HCT116 (cell line): ENCODE results near the gene TRIM24. TPM values are rescaled to one million over a fixed set of nuclear protein-coding genes. Genes with fewer than 3 reads are reported as not detected.

ENCODE experiments used
- ATAC-seq: fragments of 200-7000 bp; cut with Tn5 transposase; 2 replicates; pipeline ENCODE4 v1.9.1; 2020; ENCODE audit warnings: mild to moderate bottlenecking, moderate library complexity
- BruUV-seq: library from RNA; stranded (reverse); fragments of 400-500 nt; replicated peaks from 2 replicates; lab custom pipeline; 2021; lab: Mats Ljungman, UMichigan
- CTCF ChIA-PET: fragments of 300-600 bp; sonication (Branson Sonifier 250); formaldehyde crosslinking; loops from one replicate; lab custom pipeline; 2021; ENCODE audit warnings: antibody characterized with exemption; lab: Charles Lee
- POLR2A ChIA-PET: fragments of 300-600, 350-600 bp; sonication (Branson Sonifier 250); formaldehyde crosslinking; loops from one replicate; lab custom pipeline; 2021; ENCODE audit warnings: antibody characterized with exemption; lab: Charles Lee
- RAD21 ChIA-PET, 2 experiments: fragments of 300-600 bp; sonication (Branson Sonifier 250); formaldehyde crosslinking; loops; one replicate each; lab custom pipeline; 2023; ENCODE audit warnings: low total read pairs in 2 of 2; ENCODE audit not compliant: uncharacterized antibody in 2 of 2, unreplicated experiment in 2 of 2, low non-redundant PET in 1 of 2; lab: Charles Lee
- DNase-seq: peaks from one replicate; pipeline ENCODE4 v3.0.0-alpha.2; 2010; ENCODE audit warnings: low read depth, low spot score
- H2AFZ ChIP-seq: fragments of 200-600 bp; shearing (Covaris generic), sonication (generic); 2 replicates; pipeline ENCODE4 v1.6.1; 2017; ENCODE audit warnings: low read depth, mixed run types, mixed read lengths, antibody characterized with exemption, low read length; ENCODE audit not compliant: poor library complexity, severe bottlenecking
- H3K27ac ChIP-seq: 2 replicates; pipeline ENCODE4 v1.5.1; 2012; ENCODE audit warnings: low read depth, low read length
- H3K27me3 ChIP-seq: fragments of 200-600 bp; sonication (generic); 2 replicates; pipeline ENCODE4 v1.6.1; 2016; ENCODE audit warnings: mixed run types, low read length, mixed read lengths; ENCODE audit not compliant: insufficient read depth
- H3K36me3 ChIP-seq, 2 experiments: fragments of 200-500 bp in 1 of 2; fragments of 200-600 bp in 1 of 2; sonication (Bioruptor generic) in 1 of 2; sonication (generic) in 1 of 2; 2 replicates each; pipeline versions ENCODE4 v1.5.1 to v1.6.1; 2014 to 2016; ENCODE audit warnings: low read length in 2 of 2, inconsistent platforms in 1 of 2, mixed read lengths in 1 of 2, mixed run types in 1 of 2; ENCODE audit not compliant: insufficient read depth in 2 of 2, control insufficient read depth in 1 of 2
- H3K4me1 ChIP-seq, 2 experiments: fragments of 200-600 bp in 1 of 2; sonication (generic) in 1 of 2; 2 replicates each; pipeline versions ENCODE4 v1.5.1 to v1.6.1; 2012 to 2017; ENCODE audit warnings: low read length in 2 of 2, inconsistent platforms in 1 of 2, mild to moderate bottlenecking in 1 of 2, mixed read lengths in 1 of 2, mixed run types in 1 of 2, moderate library complexity in 1 of 2; ENCODE audit not compliant: insufficient read depth in 2 of 2, control insufficient read depth in 1 of 2
- H3K4me2 ChIP-seq: fragments of 200-600 bp; sonication (generic); 2 replicates; pipeline ENCODE4 v1.6.1; 2017; ENCODE audit warnings: mixed run types, low read length, mixed read lengths
- H3K4me3 ChIP-seq, 2 experiments: fragments of 200-600 bp in 1 of 2; sonication (generic) in 1 of 2; replicated peaks in 1 of 2; 2 replicates each; pipeline ENCODE4 v1.5.1; 2011 to 2016; ENCODE audit warnings: low read length in 2 of 2, control low read depth in 1 of 2, low read depth in 1 of 2, mild to moderate bottlenecking in 1 of 2, mixed read lengths in 1 of 2, mixed run types in 1 of 2
- H3K79me2 ChIP-seq: fragments of 200-600 bp; sonication (generic); 2 replicates; pipeline ENCODE4 v1.6.1; 2017; ENCODE audit warnings: mild to moderate bottlenecking, mixed run types, low read length, moderate library complexity, mixed read lengths; ENCODE audit not compliant: insufficient read depth
- H3K9ac ChIP-seq: fragments of 200-600 bp; sonication (generic); 2 replicates; pipeline ENCODE4 v1.6.1; 2016; ENCODE audit warnings: low read length, mixed read lengths
- H3K9me2 ChIP-seq: fragments of 200-600 bp; sonication (generic), shearing (Covaris generic); 2 replicates; pipeline ENCODE4 v1.6.1; 2017; ENCODE audit warnings: mixed run types, mild to moderate bottlenecking, moderate library complexity; ENCODE audit not compliant: insufficient read depth
- H3K9me3 ChIP-seq, 2 experiments: fragments of 200-500 bp in 1 of 2; fragments of 200-600 bp in 1 of 2; sonication (Bioruptor generic) in 1 of 2; sonication (generic) in 1 of 2; 2 replicates each; pipeline ENCODE4 v1.6.1; 2014 to 2017; ENCODE audit warnings: low read length in 2 of 2, mixed read lengths in 2 of 2, inconsistent platforms in 1 of 2, low read depth in 1 of 2, mild to moderate bottlenecking in 1 of 2, mixed run types in 1 of 2, moderate library complexity in 1 of 2; ENCODE audit not compliant: control insufficient read depth in 1 of 2, insufficient read depth in 1 of 2
- H4K20me1 ChIP-seq: fragments of 200-600 bp; sonication (generic), shearing (Covaris generic); 2 replicates; pipeline ENCODE4 v1.6.1; 2017; ENCODE audit warnings: mixed run types, mild to moderate bottlenecking, moderate library complexity; ENCODE audit not compliant: insufficient read depth
- ELF1 ChIP-seq: IDR thresholded peaks from 2 replicates; pipeline ENCODE4 v1.6.1; 2012; ENCODE audit warnings: low read depth, borderline replicate concordance
- EZH2 ChIP-seq: fragments of 200-600 bp; sonication (generic); IDR thresholded peaks from 2 replicates; pipeline ENCODE4 v1.6.1; 2017; ENCODE audit warnings: antibody characterized with exemption, mixed run types
- EZH2phosphoT487 ChIP-seq: fragments of 200-600 bp; IDR thresholded peaks from 2 replicates; pipeline ENCODE4 v1.6.1; 2018; ENCODE audit warnings: antibody characterized with exemption, borderline replicate concordance
- RAD21 ChIP-seq: IDR thresholded peaks from 2 replicates; pipeline ENCODE4 v1.6.1; 2012; ENCODE audit warnings: low read depth, mild to moderate bottlenecking
- SIN3A ChIP-seq: IDR thresholded peaks from 2 replicates; pipeline ENCODE4 v1.6.1; 2012; ENCODE audit warnings: low read depth
- YY1 ChIP-seq: IDR thresholded peaks from 2 replicates; pipeline ENCODE4 v1.6.1; 2011; ENCODE audit warnings: low read length, low read depth, moderate library complexity, mild to moderate bottlenecking; ENCODE audit not compliant: insufficient replicate concordance; ENCODE audit errors: extremely low read depth
- ZFX ChIP-seq: fragments of 450-650 bp; IDR thresholded peaks from 2 replicates; pipeline ENCODE4 v1.6.1; 2017
- ZNF274 ChIP-seq: fragments of 200-500 bp; sonication (Bioruptor generic); IDR thresholded peaks from 2 replicates; pipeline ENCODE4 v1.6.1; 2014; ENCODE audit warnings: mild to moderate bottlenecking, low read depth, low read length, inconsistent platforms
- intact Hi-C: fragments of 100-400 bp; cut with micrococcal nuclease; formaldehyde crosslinking; loops from 2 replicates; pipeline ENCODE4 v1.10.0; 2022
- total RNA-seq: library from RNA; stranded (reverse); gene quantifications from one replicate; pipeline ENCODE4 v1.2.1, GENCODE V29; 2021; ENCODE audit not compliant: unreplicated experiment
- TF ChIP-seq, protein P1 (sequence below), 3 experiments: fragments of 200-600 bp in 1 of 3; sonication (generic) in 1 of 3; IDR thresholded peaks in 2 of 3; conservative IDR thresholded peaks in 1 of 3; 2 replicates each; pipeline ENCODE4 v1.5.1; 2012 to 2017; ENCODE audit warnings: low read depth in 2 of 3, low read length in 2 of 3, antibody characterized with exemption in 1 of 3, borderline replicate concordance in 1 of 3, control low read depth in 1 of 3, mild to moderate bottlenecking in 1 of 3, mixed read lengths in 1 of 3, mixed run types in 1 of 3, moderate library complexity in 1 of 3; ENCODE audit not compliant: insufficient read depth in 1 of 3
- TF ChIP-seq, protein P2 (sequence below): IDR thresholded peaks from 2 replicates; pipeline ENCODE4 v1.6.1; 2011; ENCODE audit warnings: mild to moderate bottlenecking, low read length, moderate library complexity; ENCODE audit not compliant: insufficient replicate concordance; ENCODE audit errors: extremely low read depth
- TF ChIP-seq, protein P3 (sequence below): IDR thresholded peaks from 2 replicates; pipeline ENCODE4 v1.6.1; 2012; ENCODE audit warnings: low read depth

TRIM24 gene
- total RNA-seq, 1 experiment from 2014 or later: 12.8 TPM

DNA sequence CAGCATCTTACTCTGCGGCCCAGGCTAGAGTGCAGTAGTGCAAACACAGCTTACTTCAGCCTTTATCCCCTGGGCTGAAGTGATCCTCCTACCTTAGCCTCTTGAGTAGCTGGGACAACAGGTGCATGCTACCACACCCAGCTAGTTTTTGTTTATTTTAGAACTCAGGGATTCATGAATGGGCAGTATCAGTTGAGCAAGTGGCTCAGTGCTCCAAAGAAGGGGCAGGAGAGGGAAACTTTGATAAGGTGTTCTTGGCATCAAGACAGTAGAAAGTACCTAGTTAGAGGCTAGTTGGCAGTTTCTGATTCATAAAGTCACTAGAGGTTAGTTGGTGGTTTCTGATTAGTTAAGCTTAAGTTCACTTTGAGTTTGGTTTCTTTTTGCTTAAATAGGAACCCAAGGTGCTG lies 18.4 kb downstream of the TRIM24 start:
- H3K27ac ChIP-seq: no peak overlapping the region

DNA sequence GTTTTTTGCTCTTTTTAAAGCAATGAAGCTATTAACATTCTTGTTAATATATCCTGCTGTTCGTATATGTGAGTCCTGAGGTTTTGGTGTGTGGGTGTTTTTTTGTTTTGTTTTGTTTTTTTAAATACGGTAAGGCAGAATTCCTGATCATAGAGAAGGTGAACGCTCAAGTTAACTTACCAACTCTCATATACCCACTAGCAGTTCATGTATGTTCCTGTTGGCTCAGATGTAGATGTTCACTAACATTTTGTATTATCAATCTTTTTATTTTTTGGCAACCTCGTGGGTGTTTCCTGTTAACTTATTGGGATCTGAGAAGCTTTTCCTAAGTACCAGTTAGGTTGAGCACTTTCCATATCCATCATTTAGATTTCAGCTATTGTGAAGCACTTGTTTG lies 20.5 kb downstream of the TRIM24 start:
- Histone ChIP-seq H3K79me2 (peaks cover 21% of the 10 kb centered on the region; the same call in 1 of the 2 replicates), H3K9me3 (no peaks in the 10 kb centered on the region), H4K20me1 (no peaks in the 10 kb centered on the region), H2AFZ (no peak overlapping the region), H3K4me2 (no peak overlapping the region), H3K27me3 (no peaks in the 10 kb centered on the region), H3K4me3 (no peak overlapping the region), H3K4me1 (no peaks in the 10 kb centered on the region), H3K27ac (no peak overlapping the region), H3K9me2 (no peaks in the 10 kb centered on the region), H3K9ac (no peak overlapping the region), H3K36me3 (no peaks in the 10 kb centered on the region)
- DNase-seq (no peak), ATAC-seq (no peak)
- CTCF ChIA-PET: no interaction called here
- BruUV-seq: no TSS peak
- intact Hi-C loops: no loop called here
- POLR2A ChIA-PET: interaction anchor here (0.9 kb wide), 1 partner anchor 9 kb away, joined by 3 read pairs; no protein-coding TSS in a partner anchor
- RAD21 ChIA-PET: no interaction called here
- TF ChIP-seq EZH2 (no peak), EZH2phosphoT487 (no peak), ZNF274 (no peak), ZFX (no peak), ELF1 (no peak), RAD21 (no peak), SIN3A (no peak)
- TF ChIP-seq, protein P1, sequence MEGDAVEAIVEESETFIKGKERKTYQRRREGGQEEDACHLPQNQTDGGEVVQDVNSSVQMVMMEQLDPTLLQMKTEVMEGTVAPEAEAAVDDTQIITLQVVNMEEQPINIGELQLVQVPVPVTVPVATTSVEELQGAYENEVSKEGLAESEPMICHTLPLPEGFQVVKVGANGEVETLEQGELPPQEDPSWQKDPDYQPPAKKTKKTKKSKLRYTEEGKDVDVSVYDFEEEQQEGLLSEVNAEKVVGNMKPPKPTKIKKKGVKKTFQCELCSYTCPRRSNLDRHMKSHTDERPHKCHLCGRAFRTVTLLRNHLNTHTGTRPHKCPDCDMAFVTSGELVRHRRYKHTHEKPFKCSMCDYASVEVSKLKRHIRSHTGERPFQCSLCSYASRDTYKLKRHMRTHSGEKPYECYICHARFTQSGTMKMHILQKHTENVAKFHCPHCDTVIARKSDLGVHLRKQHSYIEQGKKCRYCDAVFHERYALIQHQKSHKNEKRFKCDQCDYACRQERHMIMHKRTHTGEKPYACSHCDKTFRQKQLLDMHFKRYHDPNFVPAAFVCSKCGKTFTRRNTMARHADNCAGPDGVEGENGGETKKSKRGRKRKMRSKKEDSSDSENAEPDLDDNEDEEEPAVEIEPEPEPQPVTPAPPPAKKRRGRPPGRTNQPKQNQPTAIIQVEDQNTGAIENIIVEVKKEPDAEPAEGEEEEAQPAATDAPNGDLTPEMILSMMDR (IDR thresholded peaks at IDR 0.05 in 2 of 3, conservative IDR thresholded peaks at IDR 0.05 in 1 of 3; ENCODE audit: borderline replicate concordance in 1 of 3, insufficient read depth in 1 of 3, low read depth in 2 of 3, low read length in 2 of 3): no peak
- TF ChIP-seq, protein P2, sequence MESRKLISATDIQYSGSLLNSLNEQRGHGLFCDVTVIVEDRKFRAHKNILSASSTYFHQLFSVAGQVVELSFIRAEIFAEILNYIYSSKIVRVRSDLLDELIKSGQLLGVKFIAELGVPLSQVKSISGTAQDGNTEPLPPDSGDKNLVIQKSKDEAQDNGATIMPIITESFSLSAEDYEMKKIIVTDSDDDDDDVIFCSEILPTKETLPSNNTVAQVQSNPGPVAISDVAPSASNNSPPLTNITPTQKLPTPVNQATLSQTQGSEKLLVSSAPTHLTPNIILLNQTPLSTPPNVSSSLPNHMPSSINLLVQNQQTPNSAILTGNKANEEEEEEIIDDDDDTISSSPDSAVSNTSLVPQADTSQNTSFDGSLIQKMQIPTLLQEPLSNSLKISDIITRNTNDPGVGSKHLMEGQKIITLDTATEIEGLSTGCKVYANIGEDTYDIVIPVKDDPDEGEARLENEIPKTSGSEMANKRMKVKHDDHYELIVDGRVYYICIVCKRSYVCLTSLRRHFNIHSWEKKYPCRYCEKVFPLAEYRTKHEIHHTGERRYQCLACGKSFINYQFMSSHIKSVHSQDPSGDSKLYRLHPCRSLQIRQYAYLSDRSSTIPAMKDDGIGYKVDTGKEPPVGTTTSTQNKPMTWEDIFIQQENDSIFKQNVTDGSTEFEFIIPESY: no peak

More for the DNA sequence above, 18.4 kb downstream of the TRIM24 start:
- ChIA-PET RAD21 (no interaction called here), POLR2A (no interaction called here), CTCF (no interaction called here)
- H3K9ac ChIP-seq: no peak overlapping the region
- BruUV-seq: no TSS peak
- no peaks in the 10 kb centered on the region for H3K9me2 ChIP-seq
- DNase-seq (no peak), ATAC-seq (no peak)
- H3K36me3 ChIP-seq: no peaks in the 10 kb centered on the region
- H3K4me1 ChIP-seq: no peaks in the 10 kb centered on the region
- no peaks in the 10 kb centered on the region for H3K9me3 ChIP-seq
- no peak overlapping the region for H3K4me2 ChIP-seq
- TF ChIP-seq YY1: no peak
- TF ChIP-seq, protein P3, sequence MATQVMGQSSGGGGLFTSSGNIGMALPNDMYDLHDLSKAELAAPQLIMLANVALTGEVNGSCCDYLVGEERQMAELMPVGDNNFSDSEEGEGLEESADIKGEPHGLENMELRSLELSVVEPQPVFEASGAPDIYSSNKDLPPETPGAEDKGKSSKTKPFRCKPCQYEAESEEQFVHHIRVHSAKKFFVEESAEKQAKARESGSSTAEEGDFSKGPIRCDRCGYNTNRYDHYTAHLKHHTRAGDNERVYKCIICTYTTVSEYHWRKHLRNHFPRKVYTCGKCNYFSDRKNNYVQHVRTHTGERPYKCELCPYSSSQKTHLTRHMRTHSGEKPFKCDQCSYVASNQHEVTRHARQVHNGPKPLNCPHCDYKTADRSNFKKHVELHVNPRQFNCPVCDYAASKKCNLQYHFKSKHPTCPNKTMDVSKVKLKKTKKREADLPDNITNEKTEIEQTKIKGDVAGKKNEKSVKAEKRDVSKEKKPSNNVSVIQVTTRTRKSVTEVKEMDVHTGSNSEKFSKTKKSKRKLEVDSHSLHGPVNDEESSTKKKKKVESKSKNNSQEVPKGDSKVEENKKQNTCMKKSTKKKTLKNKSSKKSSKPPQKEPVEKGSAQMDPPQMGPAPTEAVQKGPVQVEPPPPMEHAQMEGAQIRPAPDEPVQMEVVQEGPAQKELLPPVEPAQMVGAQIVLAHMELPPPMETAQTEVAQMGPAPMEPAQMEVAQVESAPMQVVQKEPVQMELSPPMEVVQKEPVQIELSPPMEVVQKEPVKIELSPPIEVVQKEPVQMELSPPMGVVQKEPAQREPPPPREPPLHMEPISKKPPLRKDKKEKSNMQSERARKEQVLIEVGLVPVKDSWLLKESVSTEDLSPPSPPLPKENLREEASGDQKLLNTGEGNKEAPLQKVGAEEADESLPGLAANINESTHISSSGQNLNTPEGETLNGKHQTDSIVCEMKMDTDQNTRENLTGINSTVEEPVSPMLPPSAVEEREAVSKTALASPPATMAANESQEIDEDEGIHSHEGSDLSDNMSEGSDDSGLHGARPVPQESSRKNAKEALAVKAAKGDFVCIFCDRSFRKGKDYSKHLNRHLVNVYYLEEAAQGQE: no peak
- H2AFZ ChIP-seq: no peak overlapping the region
- H3K4me3 ChIP-seq: no peak overlapping the region
- H4K20me1 ChIP-seq: no peaks in the 10 kb centered on the region
- no peaks in the 10 kb centered on the region for H3K27me3 ChIP-seq
- H3K79me2 ChIP-seq: peaks cover 28% of the 10 kb centered on the region; the same call in 1 of the 2 replicates
- intact Hi-C loops: no loop called here
